Ascending aorta (tissue), 2 donors: Measurements from ENCODE around the gene LYPD6B. TPM values are rescaled to one million over a fixed set of nuclear protein-coding genes. Genes with fewer than 3 reads are reported as not detected.

Experiments used
- DNase-seq, 2 donors: peaks; one replicate each; pipeline ENCODE4 v3.0.0-alpha.2; 2019; ENCODE audit warnings: low spot score in 2 of 2
- H3K27ac ChIP-seq, 2 donors: fragments of 200-600 bp; sonication (generic); one replicate each; pipeline ENCODE4 v1.5.1; 2016 to 2017; ENCODE audit warnings: mild to moderate bottlenecking in 1 of 2
- H3K27me3 ChIP-seq: fragments of 200-600 bp; sonication (generic); one replicate; pipeline ENCODE4 v1.5.1; 2017
- H3K36me3 ChIP-seq, 2 donors: fragments of 200-600 bp; sonication (generic); one replicate each; pipeline ENCODE4 v1.5.1; 2016
- H3K4me1 ChIP-seq, 2 donors: fragments of 200-600 bp; sonication (generic); one replicate each; pipeline ENCODE4 v1.5.1; 2016 to 2017; ENCODE audit warnings: mild to moderate bottlenecking in 1 of 2
- H3K4me3 ChIP-seq, 2 donors: fragments of 200-600 bp; sonication (generic); one replicate each; pipeline ENCODE4 v1.5.1; 2016 to 2017; ENCODE audit warnings: mild to moderate bottlenecking in 1 of 2
- H3K9me3 ChIP-seq, 2 donors: fragments of 200-600 bp; sonication (generic); one replicate each; pipeline ENCODE4 v1.5.1; 2016
- CTCF ChIP-seq, 3 experiments: fragments of 200-600 bp in 2 of 3; fragments of 450-650 bp in 1 of 3; sonication (generic) in 2 of 3; IDR thresholded peaks; one replicate each; pipeline ENCODE4 v1.5.1; 2016 to 2019; ENCODE audit warnings: antibody characterized with exemption in 3 of 3, mild to moderate bottlenecking in 1 of 3, moderate library complexity in 1 of 3
- intact Hi-C: fragments of 100-400 bp; cut with DNase I; formaldehyde crosslinking; loops from one replicate; pipeline ENCODE4 v1.15.1; 2023
- total RNA-seq: library from RNA; depleted of rRNA; stranded (reverse); fragments of >200 nt; gene quantifications from one replicate; pipeline ENCODE4 v1.1.0, GENCODE V29; 2016

LYPD6B gene
- total RNA-seq, 1 donor from 2014 or later = not detected

- H3K36me3 ChIP-seq = no peaks in the 10 kb centered on the region
- H3K4me3 ChIP-seq = no peak overlapping the region
- no peaks in the 10 kb centered on the region for H3K9me3 ChIP-seq
- no peak overlapping the region for H3K27ac ChIP-seq
- no peak for DNase-seq
- no peaks in the 10 kb centered on the region for H3K4me1 ChIP-seq
- H3K27me3 ChIP-seq = no peaks in the 10 kb centered on the region
- intact Hi-C loops = no loop called here
- no peak for TF ChIP-seq CTCF (IDR thresholded peaks at IDR 0.05)
Measured at GRCh38 chr2:149188291-149188690, 149.8 kb downstream of the LYPD6B start.

- Histone ChIP-seq H3K27ac (no peak overlapping the region), H3K4me1 (no peaks in the 10 kb centered on the region), H3K9me3 (no peaks in the 10 kb centered on the region), H3K36me3 (no peaks in the 10 kb centered on the region), H3K27me3 (no peaks in the 10 kb centered on the region), H3K4me3 (no peak overlapping the region)
- intact Hi-C loops = loop anchor here (5.0 kb wide), 1 partner anchor 42 kb away; no protein-coding TSS in a partner anchor
- TF ChIP-seq CTCF (IDR thresholded peaks at IDR 0.05) = no peak
- DNase-seq = no peak
Measured at GRCh38 chr2:149189769-149190168, 151.3 kb downstream of the LYPD6B start.

- no peaks in the 10 kb centered on the region for H3K4me1 ChIP-seq
- no peak overlapping the region for H3K4me3 ChIP-seq
- intact Hi-C loops = loop anchor here (5.0 kb wide), 1 partner anchor 45 kb away; no protein-coding TSS in a partner anchor
- H3K36me3 ChIP-seq = no peaks in the 10 kb centered on the region
- no peak for DNase-seq
- H3K9me3 ChIP-seq = no peaks in the 10 kb centered on the region
- no peak overlapping the region for H3K27ac ChIP-seq
- no peaks in the 10 kb centered on the region for H3K27me3 ChIP-seq
- no peak for TF ChIP-seq CTCF (IDR thresholded peaks at IDR 0.05)
Measured at GRCh38 chr2:149191915-149192314, 153.4 kb downstream of the LYPD6B start.

- no peaks in the 10 kb centered on the region for H3K4me1 ChIP-seq
- no peak for DNase-seq
- H3K9me3 ChIP-seq = no peaks in the 10 kb centered on the region
- intact Hi-C loops = loop anchor here (5.0 kb wide), 1 partner anchor 45 kb away; no protein-coding TSS in a partner anchor
- TF ChIP-seq CTCF (IDR thresholded peaks at IDR 0.05) = no peak
- no peaks in the 10 kb centered on the region for H3K27me3 ChIP-seq
- no peaks in the 10 kb centered on the region for H3K36me3 ChIP-seq
- H3K4me3 ChIP-seq = no peak overlapping the region
- H3K27ac ChIP-seq = no peak overlapping the region
Measured at GRCh38 chr2:149192427-149192826, 153.9 kb downstream of the LYPD6B start.

- no peaks in the 10 kb centered on the region for H3K9me3 ChIP-seq
- H3K27ac ChIP-seq = no peak overlapping the region
- no peak for DNase-seq
- no peaks in the 10 kb centered on the region for H3K36me3 ChIP-seq
- no peak for TF ChIP-seq CTCF (IDR thresholded peaks at IDR 0.05)
- intact Hi-C loops = no loop called here
- no peaks in the 10 kb centered on the region for H3K4me1 ChIP-seq
- H3K4me3 ChIP-seq = no peak overlapping the region
- H3K27me3 ChIP-seq = no peaks in the 10 kb centered on the region
Measured at GRCh38 chr2:149200109-149200520, 161.6 kb downstream of the LYPD6B start.

- no peak for TF ChIP-seq CTCF (IDR thresholded peaks at IDR 0.05)
- H3K4me1 ChIP-seq = no peaks in the 10 kb centered on the region
- H3K27me3 ChIP-seq = no peaks in the 10 kb centered on the region
- no peaks in the 10 kb centered on the region for H3K36me3 ChIP-seq
- H3K27ac ChIP-seq = no peak overlapping the region
- no peak overlapping the region for H3K4me3 ChIP-seq
- no peak for DNase-seq
- no peaks in the 10 kb centered on the region for H3K9me3 ChIP-seq
- intact Hi-C loops = no loop called here
Measured at GRCh38 chr2:149204686-149205085, 166.2 kb downstream of the LYPD6B start.
